IMR-90 (cell line): ENCODE results near the gene HMCN1.
"Not testable (repeated sequence)": the region's sequence is repeated elsewhere in the genome, so short reads cannot be mapped to it uniquely, and the experiment has no call there.

Source experiments
- CEBPB ChIP-seq: IDR thresholded peaks from 2 replicates; pipeline ENCODE4 v1.6.1; 2012; ENCODE audit warnings: low read depth, low read length, improper control_type of control experiment
- CHD1 ChIP-seq: IDR thresholded peaks from 2 replicates; pipeline ENCODE4 v1.6.1; 2012; ENCODE audit warnings: low read depth, low read length, improper control_type of control experiment
- CTCF ChIP-seq: conservative IDR thresholded peaks from 2 replicates; pipeline ENCODE4 v1.5.1; 2012; ENCODE audit warnings: mild to moderate bottlenecking, low read depth, low read length, improper control_type of control experiment
- MAZ ChIP-seq: IDR thresholded peaks from 2 replicates; pipeline ENCODE4 v1.6.1; 2012; ENCODE audit warnings: low read depth, mild to moderate bottlenecking, low read length, improper control_type of control experiment, moderate library complexity, borderline replicate concordance
- POLR2A ChIP-seq: IDR thresholded peaks from 2 replicates; pipeline ENCODE4 v1.6.1; 2012; ENCODE audit warnings: mild to moderate bottlenecking, low read depth, low read length
- SMC3 ChIP-seq: fragments of 150-350 bp; IDR thresholded peaks from 2 replicates; pipeline ENCODE4 v1.6.1; 2016; ENCODE audit warnings: low read depth, mild to moderate bottlenecking, antibody characterized with exemption, low read length, moderate library complexity
- USF2 ChIP-seq: fragments of 150-350 bp; IDR thresholded peaks from 2 replicates; pipeline ENCODE4 v1.6.1; 2017; ENCODE audit warnings: mild to moderate bottlenecking, antibody characterized with exemption, low read length, low read depth

GRCh38 chr1:185892831-185893403, 158.7 kb downstream of the HMCN1 start:
- TF ChIP-seq CTCF, CEBPB, POLR2A, CHD1, SMC3, USF2, MAZ: not testable (repeated sequence)
